Astrocyte (in vitro differentiated cells and primary cell): ENCODE measurements around the gene LPO.

Experiments
- EZH2 ChIP-seq: IDR thresholded peaks from 2 replicates; pipeline ENCODE4 v1.6.1; 2012; ENCODE audit warnings: mild to moderate bottlenecking, low read length, inconsistent platforms; ENCODE audit not compliant: insufficient read depth
- TF ChIP-seq, protein P1 (sequence below): IDR thresholded peaks from 2 replicates; pipeline ENCODE4 v1.5.1; 2011; ENCODE audit warnings: low read depth, mild to moderate bottlenecking, inconsistent platforms, low read length, moderate library complexity; ENCODE audit not compliant: insufficient read depth

DNA sequence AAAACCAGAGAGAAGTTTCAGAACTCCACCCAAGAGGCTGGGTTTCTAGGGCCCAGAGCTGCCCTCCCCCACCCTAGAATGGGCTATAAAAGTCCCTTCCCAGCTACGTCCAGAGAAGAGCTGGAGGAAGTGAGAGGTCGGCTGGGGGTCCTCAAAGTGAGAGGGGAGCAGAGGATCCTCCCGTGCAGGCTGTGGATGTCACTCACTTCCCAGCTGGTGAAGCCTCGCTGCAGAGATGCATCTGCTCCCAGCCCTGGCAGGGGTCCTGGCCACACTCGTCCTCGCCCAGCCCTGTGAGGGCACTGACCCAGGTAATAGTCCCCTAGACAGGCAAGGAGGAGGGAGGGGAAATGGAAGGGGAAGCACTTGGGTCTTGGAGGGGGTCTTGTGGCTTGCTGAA, 45.8 kb upstream of the LPO start, which contains the start of gene EPX:
- TF ChIP-seq, protein P1, sequence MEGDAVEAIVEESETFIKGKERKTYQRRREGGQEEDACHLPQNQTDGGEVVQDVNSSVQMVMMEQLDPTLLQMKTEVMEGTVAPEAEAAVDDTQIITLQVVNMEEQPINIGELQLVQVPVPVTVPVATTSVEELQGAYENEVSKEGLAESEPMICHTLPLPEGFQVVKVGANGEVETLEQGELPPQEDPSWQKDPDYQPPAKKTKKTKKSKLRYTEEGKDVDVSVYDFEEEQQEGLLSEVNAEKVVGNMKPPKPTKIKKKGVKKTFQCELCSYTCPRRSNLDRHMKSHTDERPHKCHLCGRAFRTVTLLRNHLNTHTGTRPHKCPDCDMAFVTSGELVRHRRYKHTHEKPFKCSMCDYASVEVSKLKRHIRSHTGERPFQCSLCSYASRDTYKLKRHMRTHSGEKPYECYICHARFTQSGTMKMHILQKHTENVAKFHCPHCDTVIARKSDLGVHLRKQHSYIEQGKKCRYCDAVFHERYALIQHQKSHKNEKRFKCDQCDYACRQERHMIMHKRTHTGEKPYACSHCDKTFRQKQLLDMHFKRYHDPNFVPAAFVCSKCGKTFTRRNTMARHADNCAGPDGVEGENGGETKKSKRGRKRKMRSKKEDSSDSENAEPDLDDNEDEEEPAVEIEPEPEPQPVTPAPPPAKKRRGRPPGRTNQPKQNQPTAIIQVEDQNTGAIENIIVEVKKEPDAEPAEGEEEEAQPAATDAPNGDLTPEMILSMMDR, result no peak
- TF ChIP-seq EZH2, result no peak
